Fibroblast of pulmonary artery (primary cell): ENCODE results near the gene FBF1.

ENCODE experiments used
- DNase-seq: peaks from one replicate; pipeline ENCODE4 v3.0.0-alpha.2; 2010; ENCODE audit warnings: low read depth
- H3K4me3 ChIP-seq: replicated peaks from 2 replicates; pipeline ENCODE4 v1.5.1; 2011; ENCODE audit warnings: low read depth, mild to moderate bottlenecking, control low read depth, low read length, moderate library complexity
- CTCF ChIP-seq: IDR thresholded peaks from 2 replicates; pipeline ENCODE4 v1.5.1; 2011; ENCODE audit warnings: mild to moderate bottlenecking, control low read depth, low read length, inconsistent platforms; ENCODE audit errors: missing control alignments

The FBF1 gene

GRCh38 chr17:75940727-75941441 lies at the start of gene FBF1:
TSS of gene FBF1 (minus strand) at chr17:75941042. CDS start at chr17:75938149, 2,893 bp downstream.
- DNase-seq, result peak; percentile 94
- H3K4me3 ChIP-seq, result peak within 1 kb of the TSS; percentile 85
- TF ChIP-seq CTCF, result no peak

GRCh38 chr17:75987041-75987440 lies 46.2 kb upstream of the FBF1 start:
- DNase-seq, result no peak
- no peak overlapping the region for H3K4me3 ChIP-seq
- no peak for TF ChIP-seq CTCF

GRCh38 chr17:75985986-75986385 lies 45.1 kb upstream of the FBF1 start:
- H3K4me3 ChIP-seq, result no peak overlapping the region
- DNase-seq, result no peak
- TF ChIP-seq CTCF, result no peak

- TF ChIP-seq CTCF, result no peak
- DNase-seq, result no peak
- no peak overlapping the region for H3K4me3 ChIP-seq
Observed at GRCh38 chr17:75983501-75984181, 42.8 kb upstream of the FBF1 start.

- no peak for TF ChIP-seq CTCF
- DNase-seq, result no peak
- H3K4me3 ChIP-seq, result no peak overlapping the region
Observed at GRCh38 chr17:75981019-75981615, 40.3 kb upstream of the FBF1 start.

GRCh38 chr17:75980188-75981018 lies 39.6 kb upstream of the FBF1 start:
- TF ChIP-seq CTCF, result no peak
- DNase-seq, result no peak
- peak overlapping the region; percentile 88 for H3K4me3 ChIP-seq
